Measurements from ENCODE around the gene NOXO1.

DNA sequence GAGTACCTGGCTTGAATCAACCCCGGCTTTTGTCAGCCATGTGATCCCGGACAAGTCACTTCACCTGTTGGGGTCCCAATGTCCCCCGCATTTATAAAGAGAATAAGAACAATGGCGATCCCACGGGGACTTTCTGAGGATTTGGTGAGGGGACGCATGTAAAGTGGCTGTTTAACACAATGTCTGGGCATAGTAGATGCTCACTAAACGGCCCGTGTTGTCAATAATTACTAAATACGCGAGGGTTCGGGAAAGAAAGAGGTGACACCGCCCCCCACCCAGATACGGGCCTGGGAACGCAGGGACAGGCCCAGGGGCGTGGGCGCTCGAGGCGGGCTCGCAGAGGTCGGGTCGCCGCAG lies 10.3 kb upstream of the NOXO1 start:
- no peak for TF ChIP-seq POLR2AphosphoS5 (IDR thresholded peaks at IDR 0.05; ENCODE audit: low read depth)
- TF ChIP-seq, protein P1, sequence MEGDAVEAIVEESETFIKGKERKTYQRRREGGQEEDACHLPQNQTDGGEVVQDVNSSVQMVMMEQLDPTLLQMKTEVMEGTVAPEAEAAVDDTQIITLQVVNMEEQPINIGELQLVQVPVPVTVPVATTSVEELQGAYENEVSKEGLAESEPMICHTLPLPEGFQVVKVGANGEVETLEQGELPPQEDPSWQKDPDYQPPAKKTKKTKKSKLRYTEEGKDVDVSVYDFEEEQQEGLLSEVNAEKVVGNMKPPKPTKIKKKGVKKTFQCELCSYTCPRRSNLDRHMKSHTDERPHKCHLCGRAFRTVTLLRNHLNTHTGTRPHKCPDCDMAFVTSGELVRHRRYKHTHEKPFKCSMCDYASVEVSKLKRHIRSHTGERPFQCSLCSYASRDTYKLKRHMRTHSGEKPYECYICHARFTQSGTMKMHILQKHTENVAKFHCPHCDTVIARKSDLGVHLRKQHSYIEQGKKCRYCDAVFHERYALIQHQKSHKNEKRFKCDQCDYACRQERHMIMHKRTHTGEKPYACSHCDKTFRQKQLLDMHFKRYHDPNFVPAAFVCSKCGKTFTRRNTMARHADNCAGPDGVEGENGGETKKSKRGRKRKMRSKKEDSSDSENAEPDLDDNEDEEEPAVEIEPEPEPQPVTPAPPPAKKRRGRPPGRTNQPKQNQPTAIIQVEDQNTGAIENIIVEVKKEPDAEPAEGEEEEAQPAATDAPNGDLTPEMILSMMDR (conservative IDR thresholded peaks at IDR 0.05; ENCODE audit: low read depth in 2 of 2) = no peak

All from GM23338 (cell line).